ENCODE results near the gene GTF2I. TPM values are rescaled to one million over a fixed set of nuclear protein-coding genes. Genes with fewer than 3 reads are reported as not detected.
"Not testable (repeated sequence)": the region's sequence is repeated elsewhere in the genome, so short reads cannot be mapped to it uniquely, and the experiment has no call there.

The GTF2I gene
- total RNA-seq, 2 experiments from 2014 or later: 125 to 130 TPM

GRCh38 chr7:74674166-74674565, 16.6 kb downstream of the GTF2I start:
- ATAC-seq: no peak
- ChIA-PET POLR2A (no interaction called here), CTCF (no interaction called here)
- H3K9me3 Mint-ChIP-seq (ENCODE audit: low read depth): no peaks in the 10 kb centered on the region
- peaks cover 18% of the 10 kb centered on the region for H3K36me3 Mint-ChIP-seq (ENCODE audit: low read depth)
- H3K27ac Mint-ChIP-seq: no peak overlapping the region
- no peak overlapping the region for H3K4me3 Mint-ChIP-seq
- no peaks in the 10 kb centered on the region for H3K27me3 Mint-ChIP-seq
- intact Hi-C loops (cut with DNase I, micrococcal nuclease): no loop called here
- DNase-seq: no peak
- H3K4me1 Mint-ChIP-seq: peaks cover 39% of the 10 kb centered on the region

- intact Hi-C loops (cut with DNase I, micrococcal nuclease): no loop called here
- peaks cover 27% of the 10 kb centered on the region for H3K4me1 Mint-ChIP-seq
- no peaks in the 10 kb centered on the region for H3K9me3 Mint-ChIP-seq (ENCODE audit: low read depth)
- peaks cover 28% of the 10 kb centered on the region for H3K36me3 Mint-ChIP-seq (ENCODE audit: low read depth)
- H3K4me3 Mint-ChIP-seq: no peak overlapping the region
- no peaks in the 10 kb centered on the region for H3K27me3 Mint-ChIP-seq
- no peak for ATAC-seq
- no peak for DNase-seq
- ChIA-PET CTCF (no interaction called here), POLR2A (no interaction called here)
- peak overlapping the region; percentile 44 for H3K27ac Mint-ChIP-seq
These were observed 25.3 kb downstream of the GTF2I start for GRCh38 chr7:74682829-74683228.

GRCh38 chr7:74683799-74684198, 26.3 kb downstream of the GTF2I start:
- no peak for ATAC-seq
- CTCF ChIA-PET: no interaction called here
- Mint-ChIP-seq H3K27ac (peak overlapping the region; percentile 19), H3K36me3 (ENCODE audit: low read depth) (peaks cover 25% of the 10 kb centered on the region), H3K27me3 (no peaks in the 10 kb centered on the region), H3K9me3 (ENCODE audit: low read depth) (no peaks in the 10 kb centered on the region), H3K4me3 (no peak overlapping the region), H3K4me1 (peaks cover 27% of the 10 kb centered on the region)
- intact Hi-C loops (cut with DNase I, micrococcal nuclease): no loop called here
- POLR2A ChIA-PET: interaction anchor here (0.6 kb wide), 1 partner anchor 15 kb away, joined by 3 read pairs; no protein-coding TSS in a partner anchor
- DNase-seq: no peak

GRCh38 chr7:74684473-74684872, 27.0 kb downstream of the GTF2I start:
- H3K4me1 Mint-ChIP-seq: peaks cover 27% of the 10 kb centered on the region
- no peak for DNase-seq
- peaks cover 25% of the 10 kb centered on the region for H3K36me3 Mint-ChIP-seq (ENCODE audit: low read depth)
- ATAC-seq: no peak
- H3K27me3 Mint-ChIP-seq: no peaks in the 10 kb centered on the region
- intact Hi-C loops (cut with DNase I, micrococcal nuclease): no loop called here
- H3K4me3 Mint-ChIP-seq: no peak overlapping the region
- H3K9me3 Mint-ChIP-seq (ENCODE audit: low read depth): no peaks in the 10 kb centered on the region
- POLR2A ChIA-PET: interaction anchor here (0.6 kb wide), 1 partner anchor 16 kb away, joined by 3 read pairs; no protein-coding TSS in a partner anchor
- CTCF ChIA-PET: no interaction called here
- H3K27ac Mint-ChIP-seq: no peak overlapping the region

GRCh38 chr7:74684921-74685320, 27.4 kb downstream of the GTF2I start:
- H3K27me3 Mint-ChIP-seq: no peaks in the 10 kb centered on the region
- no peak for ATAC-seq
- H3K4me1 Mint-ChIP-seq: peaks cover 27% of the 10 kb centered on the region
- H3K27ac Mint-ChIP-seq: no peak overlapping the region
- no peaks in the 10 kb centered on the region for H3K9me3 Mint-ChIP-seq (ENCODE audit: low read depth)
- POLR2A ChIA-PET: no interaction called here
- H3K36me3 Mint-ChIP-seq (ENCODE audit: low read depth): peaks cover 24% of the 10 kb centered on the region
- intact Hi-C loops (cut with DNase I, micrococcal nuclease): no loop called here
- CTCF ChIA-PET: no interaction called here
- H3K4me3 Mint-ChIP-seq: no peak overlapping the region
- no peak for DNase-seq

- H3K4me1 Mint-ChIP-seq: peaks cover 13% of the 10 kb centered on the region
- H3K9me3 Mint-ChIP-seq (ENCODE audit: low read depth): no peaks in the 10 kb centered on the region
- ATAC-seq (no peak), DNase-seq (no peak)
- H3K27ac Mint-ChIP-seq: no peak overlapping the region
- H3K36me3 Mint-ChIP-seq (ENCODE audit: low read depth): peaks cover 47% of the 10 kb centered on the region
- ChIA-PET CTCF (no interaction called here), POLR2A (no interaction called here)
- no peaks in the 10 kb centered on the region for H3K27me3 Mint-ChIP-seq
- intact Hi-C loops (cut with DNase I, micrococcal nuclease): no loop called here
- H3K4me3 Mint-ChIP-seq: no peak overlapping the region
These were observed 33.0 kb downstream of the GTF2I start for GRCh38 chr7:74690474-74690873.

GRCh38 chr7:74704419-74704818, 46.9 kb downstream of the GTF2I start:
- DNase-seq; H3K4me3 Mint-ChIP-seq; H3K9me3 Mint-ChIP-seq (ENCODE audit: low read depth); H3K4me1 Mint-ChIP-seq; H3K27me3 Mint-ChIP-seq; intact Hi-C loops (cut with DNase I, micrococcal nuclease); H3K27ac Mint-ChIP-seq; ATAC-seq: not testable (repeated sequence)
- POLR2A ChIA-PET: interaction anchor here (0.7 kb wide), 1 partner anchor 107 kb away, joined by 6 read pairs; no protein-coding TSS in a partner anchor
- peaks cover 49% of the 10 kb centered on the region for H3K36me3 Mint-ChIP-seq (ENCODE audit: low read depth)
- CTCF ChIA-PET: interaction anchor here (0.6 kb wide), 1 partner anchor 206 kb away, joined by 5 read pairs; no protein-coding TSS in a partner anchor

GRCh38 chr7:74707238-74707637, 49.7 kb downstream of the GTF2I start:
- POLR2A ChIA-PET: no interaction called here
- CTCF ChIA-PET: interaction anchor here (0.6 kb wide), 1 partner anchor 501 kb away, joined by 3 read pairs; no protein-coding TSS in a partner anchor
- DNase-seq: no peak
- Mint-ChIP-seq H3K27me3 (no peaks in the 10 kb centered on the region), H3K36me3 (ENCODE audit: low read depth) (peaks cover 55% of the 10 kb centered on the region), H3K9me3 (ENCODE audit: low read depth) (peaks cover 1% of the 10 kb centered on the region), H3K4me3 (no peak overlapping the region), H3K27ac (no peak overlapping the region), H3K4me1 (no peaks in the 10 kb centered on the region)
- no peak for ATAC-seq
- intact Hi-C loops (cut with DNase I, micrococcal nuclease): no loop called here

GRCh38 chr7:74708569-74709275, 51.2 kb downstream of the GTF2I start:
- no peaks in the 10 kb centered on the region for H3K27me3 Mint-ChIP-seq
- no peaks in the 10 kb centered on the region for H3K4me1 Mint-ChIP-seq
- H3K36me3 Mint-ChIP-seq (ENCODE audit: low read depth): peaks cover 60% of the 10 kb centered on the region
- ATAC-seq (no peak), DNase-seq (no peak)
- ChIA-PET CTCF (interaction anchor here (0.6 kb wide), 1 partner anchor 159 kb away, joined by 3 read pairs; no protein-coding TSS in a partner anchor), POLR2A (no interaction called here)
- no peak overlapping the region for H3K4me3 Mint-ChIP-seq
- H3K27ac Mint-ChIP-seq: peak overlapping the region; percentile 25
- H3K9me3 Mint-ChIP-seq (ENCODE audit: low read depth): peaks cover 7% of the 10 kb centered on the region
- intact Hi-C loops (cut with DNase I, micrococcal nuclease): loop anchor here in 1 of 2 experiments (2.0 kb wide), 1 partner anchor 20 kb away; no protein-coding TSS in a partner anchor

- Mint-ChIP-seq H3K9me3 (ENCODE audit: low read depth) (peaks cover 7% of the 10 kb centered on the region), H3K27me3 (no peaks in the 10 kb centered on the region), H3K36me3 (ENCODE audit: low read depth) (peaks cover 71% of the 10 kb centered on the region), H3K4me1 (peaks cover 2% of the 10 kb centered on the region), H3K27ac (no peak overlapping the region), H3K4me3 (no peak overlapping the region)
- intact Hi-C loops (cut with DNase I, micrococcal nuclease): loop anchor here in 1 of 2 experiments (2.0 kb wide), 1 partner anchor 21 kb away; no protein-coding TSS in a partner anchor
- DNase-seq (no peak), ATAC-seq (no peak)
- ChIA-PET CTCF (no interaction called here), POLR2A (no interaction called here)
These were observed 52.6 kb downstream of the GTF2I start for GRCh38 chr7:74709880-74710671.

- Mint-ChIP-seq H3K27ac (no peak overlapping the region), H3K27me3 (no peaks in the 10 kb centered on the region), H3K36me3 (ENCODE audit: low read depth) (peaks cover 59% of the 10 kb centered on the region), H3K9me3 (ENCODE audit: low read depth) (peaks cover 7% of the 10 kb centered on the region), H3K4me3 (no peak overlapping the region), H3K4me1 (peaks cover 8% of the 10 kb centered on the region)
- ATAC-seq: no peak
- ChIA-PET POLR2A (no interaction called here), CTCF (no interaction called here)
- DNase-seq: no peak
- intact Hi-C loops (cut with DNase I, micrococcal nuclease): no loop called here
These were observed 56.0 kb downstream of the GTF2I start for GRCh38 chr7:74713567-74713966.

- Mint-ChIP-seq H3K9me3 (ENCODE audit: low read depth) (peaks cover 1% of the 10 kb centered on the region), H3K4me3 (no peak overlapping the region), H3K4me1 (peaks cover 10% of the 10 kb centered on the region), H3K27ac (peak overlapping the region; percentile 21), H3K36me3 (ENCODE audit: low read depth) (peaks cover 44% of the 10 kb centered on the region), H3K27me3 (no peaks in the 10 kb centered on the region)
- ATAC-seq (no peak), DNase-seq (no peak)
- ChIA-PET CTCF (no interaction called here), POLR2A (no interaction called here)
- intact Hi-C loops (cut with DNase I, micrococcal nuclease): no loop called here
These were observed 60.4 kb downstream of the GTF2I start for GRCh38 chr7:74717889-74718288.
